COLO668 (cell line): ENCODE data around the gene KDM7A.

ENCODE experiments used
- DNase-seq: peaks from one replicate; lab custom pipeline; 2025; ENCODE audit not compliant: unreplicated experiment; lab: John Stamatoyannopoulos, UW

Gene KDM7A

GRCh38 chr7:140085447-140085846 is 91.3 kb downstream of the KDM7A start:
- DNase-seq, result no peak

- DNase-seq, result no peak
Observed at GRCh38 chr7:140084972-140085371, 91.8 kb downstream of the KDM7A start.

DNA sequence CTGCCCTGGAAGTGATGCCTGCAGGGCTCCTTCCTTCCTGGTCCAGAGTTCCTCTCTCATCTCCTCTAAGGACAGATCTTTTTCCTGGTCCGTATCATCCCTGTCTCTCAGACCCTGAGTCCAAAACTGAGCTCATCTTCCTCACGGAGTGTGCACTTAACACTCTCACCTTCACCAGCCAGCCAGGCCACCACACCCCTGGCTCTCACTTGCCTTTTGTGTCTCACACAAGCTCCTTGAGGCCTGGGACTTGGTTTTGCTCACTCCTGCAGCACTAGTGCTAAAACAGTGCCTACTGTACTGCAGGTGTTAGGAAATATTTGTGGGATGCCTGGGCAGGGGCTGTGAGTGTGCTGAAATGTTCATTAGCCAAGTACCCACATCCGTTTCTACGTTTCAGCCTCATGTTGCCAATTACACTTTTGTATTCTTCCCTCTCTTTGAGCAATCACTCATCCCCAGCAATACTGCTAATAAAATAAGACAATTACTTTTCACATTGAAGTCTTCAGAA is 92.6 kb downstream of the KDM7A start:
- no peak for DNase-seq

DNA sequence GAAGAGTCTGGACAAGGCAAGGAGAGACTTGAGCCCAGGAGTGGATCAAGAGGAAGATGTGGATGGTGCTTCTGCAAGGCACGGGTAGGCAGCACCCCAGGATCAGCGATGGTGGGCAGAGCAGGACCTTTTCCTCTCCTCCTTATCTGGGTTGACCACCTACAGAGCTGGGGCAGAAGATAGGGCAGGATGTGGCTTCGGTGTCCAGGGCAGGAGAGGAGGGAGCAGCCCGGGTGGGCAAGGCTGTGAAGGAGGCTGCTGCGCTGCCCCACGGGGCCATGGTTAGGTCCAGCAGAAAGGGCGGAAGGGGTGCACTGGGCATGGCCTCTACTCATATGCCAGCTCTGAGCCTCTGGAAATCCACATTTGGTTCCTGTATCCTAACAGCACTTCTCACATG is 94.0 kb downstream of the KDM7A start:
- no peak for DNase-seq

- DNase-seq, result no peak
Observed at GRCh38 chr7:140081774-140082425, 94.9 kb downstream of the KDM7A start.

- no peak for DNase-seq
Observed at GRCh38 chr7:140080919-140081318, 95.9 kb downstream of the KDM7A start.

- DNase-seq, result peak; percentile 27
Observed at GRCh38 chr7:140079121-140079536, 97.7 kb downstream of the KDM7A start.

- no peak for DNase-seq
Observed at GRCh38 chr7:140078392-140078791, 98.4 kb downstream of the KDM7A start.

- no peak for DNase-seq
Observed at GRCh38 chr7:140074780-140075179, 102.0 kb downstream of the KDM7A start.

GRCh38 chr7:140070546-140070945 is 106.2 kb downstream of the KDM7A start:
- DNase-seq, result no peak

DNA sequence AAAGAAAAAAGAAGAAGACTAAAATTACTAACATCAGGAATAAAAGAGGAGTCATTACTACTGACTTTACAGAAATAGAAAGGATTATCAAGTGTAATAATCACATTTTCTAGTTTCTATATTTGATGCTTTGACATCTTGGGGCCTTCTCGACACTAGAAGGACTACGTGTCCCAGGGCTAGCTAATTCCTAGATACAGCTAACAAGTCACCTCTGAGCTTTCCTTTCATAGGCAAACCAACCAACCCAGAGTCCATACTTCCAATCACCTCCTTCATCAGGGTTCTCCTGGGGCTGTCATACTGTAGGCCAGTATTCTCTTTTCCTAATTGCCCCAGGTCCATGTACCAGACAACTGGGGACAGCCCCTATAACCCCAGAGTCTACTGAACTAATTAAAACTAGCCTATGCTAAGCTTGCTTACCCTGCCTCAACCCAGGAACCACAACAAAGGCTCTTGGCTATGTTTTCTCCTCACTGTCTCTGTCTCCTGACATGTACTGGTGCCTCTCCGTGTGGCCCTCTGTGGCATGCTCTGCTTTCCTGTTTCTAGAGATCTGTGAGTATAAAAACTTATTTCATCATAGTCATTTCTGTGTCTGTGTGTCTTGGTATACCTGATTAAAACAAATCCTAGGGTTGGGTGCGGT is 107.4 kb downstream of the KDM7A start:
- no peak for DNase-seq

DNA sequence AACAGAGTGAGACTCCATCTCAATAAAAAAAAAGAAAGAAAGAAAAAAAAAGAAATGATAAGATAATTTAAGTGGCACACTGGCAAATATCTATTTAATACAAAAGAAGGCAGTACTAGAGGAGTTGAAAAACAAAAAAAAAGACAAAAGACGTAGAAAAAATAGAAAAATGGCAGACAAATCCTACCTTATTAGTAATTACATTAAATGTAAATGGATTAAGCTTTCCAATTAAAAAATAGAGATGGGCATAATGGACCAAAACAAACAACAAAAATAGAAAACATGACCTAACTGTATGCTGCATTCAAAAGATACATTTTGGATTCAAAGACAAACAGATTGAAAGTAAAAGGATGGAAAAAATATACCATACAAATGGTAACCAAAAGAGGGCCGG is 108.8 kb downstream of the KDM7A start:
- DNase-seq, result no peak

- DNase-seq, result no peak
Observed at GRCh38 chr7:140067052-140067451, 109.7 kb downstream of the KDM7A start.

- peak; percentile 92 for DNase-seq
Observed at GRCh38 chr7:140062528-140063299, 114.1 kb downstream of the KDM7A start, which contains the start of gene PARP12. TSS of gene PARP12 (minus strand) at chr7:140062951. CDS start at chr7:140062847, 104 bp downstream.

DNA sequence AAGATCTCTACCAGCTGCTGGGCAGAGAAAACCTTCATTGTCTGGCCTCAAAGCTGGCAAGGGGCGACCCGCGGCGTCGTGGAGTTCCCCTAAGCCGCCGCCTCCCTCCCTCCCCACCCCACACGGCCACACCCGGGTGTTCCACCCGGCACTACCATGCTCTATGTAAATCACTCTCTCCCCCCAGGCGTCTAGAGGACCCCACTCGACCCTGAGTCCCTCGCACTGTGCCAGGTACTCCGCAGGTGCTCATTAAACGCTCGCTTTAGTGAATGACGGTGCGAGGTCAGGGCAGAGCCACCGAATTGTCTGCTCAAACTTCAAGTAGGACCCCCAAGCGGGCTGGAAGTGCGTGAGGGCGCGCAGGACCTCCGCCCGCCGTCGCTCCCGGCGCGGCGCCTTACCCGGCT is 114.7 kb downstream of the KDM7A start:
- peak; percentile 54 for DNase-seq

DNA sequence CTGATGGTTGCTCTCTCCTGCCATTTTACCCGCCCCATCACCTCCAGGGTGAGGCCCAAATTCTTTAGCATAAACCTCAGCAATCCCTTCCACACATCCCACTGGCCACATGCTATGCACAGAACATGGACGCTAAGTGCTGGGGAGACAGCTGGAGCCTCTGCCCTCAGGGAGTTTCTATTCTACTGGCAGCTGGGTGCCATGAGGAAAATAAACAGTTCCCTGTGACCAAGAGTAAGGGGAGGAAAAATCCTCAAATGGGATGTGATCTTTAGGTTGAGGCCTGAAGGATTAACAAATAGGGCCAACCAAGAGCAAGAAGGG is 115.2 kb downstream of the KDM7A start:
- no peak for DNase-seq

- peak; percentile 35 for DNase-seq
Observed at GRCh38 chr7:140060788-140061606, 115.8 kb downstream of the KDM7A start.

DNA sequence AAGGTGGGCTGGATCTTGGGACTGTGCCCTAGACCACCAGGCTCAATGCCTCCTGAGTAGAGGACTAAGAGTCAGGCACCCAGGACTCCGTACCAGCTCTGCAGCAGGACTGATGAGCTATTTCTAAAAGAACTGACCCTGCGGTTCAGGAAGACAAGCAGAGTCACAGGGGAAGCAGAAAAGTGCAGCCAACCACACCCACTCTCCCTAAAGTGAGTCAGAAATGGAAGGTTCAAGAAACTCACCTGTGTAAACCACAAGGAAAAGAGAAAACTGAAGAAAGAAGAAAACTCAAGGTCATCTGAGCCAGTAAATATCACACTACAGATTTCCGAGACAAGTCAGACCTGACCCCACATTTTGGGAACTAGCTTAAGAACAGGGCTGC is 116.5 kb downstream of the KDM7A start:
- DNase-seq, result no peak

GRCh38 chr7:140059273-140060242 is 117.2 kb downstream of the KDM7A start:
- peak; percentile 48 for DNase-seq

DNA sequence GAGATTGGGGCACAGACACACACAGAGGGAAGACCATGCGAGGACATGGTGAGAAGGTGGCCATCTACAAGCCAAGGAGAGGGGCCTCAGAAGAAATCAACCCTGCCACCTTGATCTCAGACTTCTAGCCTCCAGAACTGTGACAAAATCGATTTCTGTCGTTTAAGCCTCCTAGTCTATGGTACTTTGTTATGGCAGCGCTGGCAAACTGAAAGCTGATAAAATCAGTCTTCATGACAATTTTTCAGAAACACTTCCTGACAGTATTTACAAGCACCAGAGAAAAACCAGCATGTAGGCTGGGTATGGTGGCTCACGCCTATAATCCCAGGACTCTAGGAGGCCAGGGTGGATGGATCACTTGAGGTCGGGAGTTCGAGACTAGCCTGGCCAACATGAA is 118.3 kb downstream of the KDM7A start:
- DNase-seq, result no peak
